Activated naive CD4-positive, alpha-beta T cell treated with Interleukin-2 at 50 U/mL for 16 hours (primary cell): ENCODE measurements around the gene DNAL4.
"Not testable (repeated sequence)": the region's sequence is repeated elsewhere in the genome, so short reads cannot be mapped to it uniquely, and the experiment has no call there.

ENCODE experiments used
- DNase-seq: peaks from one replicate; pipeline ENCODE4 v3.0.0-alpha.2; 2020

The DNAL4 gene

DNA sequence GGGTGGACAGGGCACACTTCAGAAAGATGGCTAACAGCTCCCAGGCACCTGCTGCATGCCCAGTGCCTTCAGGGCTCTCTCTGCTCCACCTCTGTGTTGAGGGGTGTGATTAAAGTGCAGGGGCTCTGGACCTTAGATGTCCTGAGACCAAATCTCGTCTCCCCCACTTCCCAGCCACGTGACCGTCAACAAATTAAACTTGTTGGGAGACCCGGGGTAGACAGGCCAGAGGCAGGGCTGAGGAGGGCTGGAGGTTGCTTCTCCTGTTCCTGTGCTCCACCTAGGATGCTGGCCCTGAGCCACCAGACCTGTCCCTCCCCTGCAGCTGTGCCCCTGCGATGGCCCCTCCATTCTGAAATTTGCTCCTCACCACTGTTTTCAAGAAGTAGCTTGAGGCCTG is 32.9 kb upstream of the DNAL4 start:
- no peak for DNase-seq

DNA sequence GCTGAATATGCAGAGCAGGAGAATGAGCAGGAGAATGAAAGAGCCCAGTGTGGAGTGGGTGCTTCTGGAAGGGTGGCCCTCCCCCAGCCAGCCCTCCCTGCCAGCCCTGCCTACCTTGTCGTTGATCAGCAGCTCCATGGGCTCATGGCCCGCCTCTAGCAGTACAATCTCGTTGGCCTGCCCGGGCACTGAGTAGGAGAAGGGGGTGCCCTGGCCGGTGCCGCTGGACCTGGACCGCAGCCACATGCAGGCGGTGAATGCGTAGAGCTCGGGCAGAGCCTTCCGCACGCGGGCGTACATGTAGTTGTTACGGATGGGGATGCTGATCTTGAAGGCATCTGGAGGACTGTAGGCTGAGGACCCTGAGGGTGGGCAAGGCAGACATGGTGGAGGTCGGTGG is 32.4 kb upstream of the DNAL4 start:
- no peak for DNase-seq

DNA sequence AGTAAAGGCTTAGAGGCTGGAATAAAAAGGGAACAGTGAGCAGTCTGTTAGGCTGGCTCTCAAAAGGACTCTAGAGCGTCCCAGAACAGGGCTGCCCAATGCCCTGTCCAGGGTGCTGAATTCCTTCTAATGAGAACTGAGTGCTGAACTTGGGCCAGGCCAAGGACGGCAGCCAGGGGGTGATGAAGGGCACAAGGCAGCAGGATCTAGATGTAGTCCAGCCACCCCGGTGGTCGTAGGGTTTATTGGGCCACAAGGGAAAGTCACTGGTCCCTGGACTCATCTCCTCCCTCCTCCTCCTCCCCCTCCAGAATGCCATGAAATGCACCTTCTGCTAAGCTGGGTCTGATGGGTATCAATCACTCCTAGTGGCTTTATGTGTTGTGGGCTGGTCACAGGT is 30.6 kb upstream of the DNAL4 start:
- peak; percentile 25 for DNase-seq

DNA sequence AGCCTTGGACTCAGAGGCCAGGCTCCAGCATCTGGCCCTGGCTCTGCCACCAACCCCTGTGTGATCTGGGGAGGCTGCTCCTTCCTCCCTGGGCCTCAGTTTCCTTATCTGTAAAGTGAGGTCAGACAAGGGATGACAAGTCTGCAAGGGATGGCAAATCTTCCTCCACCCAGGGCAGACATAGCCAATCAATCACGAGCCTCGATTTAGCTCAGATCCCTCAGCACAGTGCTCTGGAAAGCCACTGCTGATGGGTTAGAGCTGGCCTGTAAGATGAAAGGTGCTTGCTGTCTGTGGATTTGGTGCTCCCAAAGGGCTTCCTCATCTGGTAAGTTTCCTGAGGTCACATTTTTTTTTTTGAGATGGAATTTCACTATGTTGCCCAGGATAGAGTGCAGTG is 29.7 kb upstream of the DNAL4 start:
- DNase-seq, result no peak

DNA sequence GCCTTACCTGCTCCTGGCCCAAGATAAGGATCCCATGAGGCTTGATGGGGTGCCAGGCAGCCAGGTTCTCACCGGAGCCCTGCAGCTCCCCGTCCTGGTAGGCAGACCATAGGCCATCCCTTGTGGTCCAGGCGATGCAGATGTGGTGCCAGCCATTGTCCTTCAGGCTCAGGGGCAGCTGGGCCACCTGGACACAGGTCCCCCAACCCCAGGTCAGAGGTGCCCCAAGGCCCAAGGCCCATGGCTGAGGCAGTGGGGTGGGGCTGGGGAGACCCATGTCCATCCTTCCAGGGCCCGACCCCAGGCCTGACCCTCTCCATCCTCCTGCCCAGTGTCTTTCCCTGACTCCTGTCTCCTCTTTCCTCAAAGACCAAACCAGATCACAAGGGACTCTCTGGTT is 29.1 kb upstream of the DNAL4 start:
- no peak for DNase-seq

DNA sequence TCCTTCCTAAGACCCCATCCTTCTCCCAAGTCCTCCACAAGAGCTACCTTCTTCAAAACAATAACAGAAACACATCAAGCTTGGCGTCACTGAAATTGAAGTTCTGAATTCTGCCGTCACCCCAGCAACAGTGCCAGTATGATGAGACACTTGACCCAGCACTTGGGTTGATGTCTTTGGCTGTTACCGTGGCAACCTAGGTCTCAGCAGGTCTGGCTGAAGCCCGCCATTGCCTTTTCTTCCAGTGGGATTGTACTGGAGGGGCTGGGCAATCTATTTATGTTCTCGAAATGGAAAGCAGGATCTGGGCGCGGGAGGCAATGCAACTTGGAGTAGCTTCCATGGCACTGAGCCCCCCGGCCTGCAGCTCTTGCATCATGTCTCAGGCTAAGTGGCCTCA is 26.1 kb upstream of the DNAL4 start:
- no peak for DNase-seq

DNA sequence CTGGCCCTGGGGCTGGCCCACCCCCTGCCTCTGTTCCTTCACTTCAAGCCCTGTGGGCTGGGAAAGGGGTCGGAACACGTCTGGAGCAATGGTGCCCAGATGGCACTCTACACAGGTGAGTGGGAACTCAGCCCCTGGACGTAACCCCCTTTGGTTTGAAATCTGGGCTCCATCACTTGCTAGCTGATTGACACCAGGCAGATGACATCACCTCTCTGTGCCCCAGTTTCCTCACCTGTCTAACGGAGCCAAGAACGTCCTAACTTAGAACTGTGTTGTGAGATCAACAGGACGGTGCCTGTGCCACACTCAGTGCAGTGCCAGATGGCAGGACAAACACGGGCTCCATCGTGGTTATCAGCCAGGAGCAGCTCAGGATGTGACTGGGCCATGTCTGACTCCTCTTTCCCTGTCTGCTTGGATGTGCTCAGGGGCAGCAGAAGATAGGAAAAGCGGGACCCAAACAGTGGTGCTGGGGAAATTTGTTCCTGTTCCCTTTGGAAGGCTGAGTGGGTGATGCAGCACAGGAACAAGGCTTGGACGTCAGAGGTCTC is 25.5 kb upstream of the DNAL4 start:
- DNase-seq, result no peak

DNA sequence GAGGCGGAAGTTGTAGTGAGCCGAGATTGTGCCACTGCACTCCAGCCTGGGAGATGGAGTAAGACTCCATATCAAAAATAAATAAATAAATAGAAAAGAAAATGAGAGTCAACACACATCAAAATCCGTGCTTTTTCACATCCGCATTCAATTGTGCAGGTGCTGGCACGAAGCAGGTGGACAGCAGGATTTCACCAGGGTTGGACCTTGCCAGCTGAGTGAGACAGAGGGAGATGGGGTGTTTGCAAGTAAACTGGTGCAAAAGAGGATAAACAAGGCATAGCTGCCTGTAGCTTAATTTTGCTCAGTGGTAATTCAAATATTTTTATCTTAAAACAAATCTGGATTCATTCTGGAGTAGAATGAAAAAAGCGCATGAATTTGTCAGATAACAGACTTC is 23.3 kb upstream of the DNAL4 start:
- no peak for DNase-seq

DNA sequence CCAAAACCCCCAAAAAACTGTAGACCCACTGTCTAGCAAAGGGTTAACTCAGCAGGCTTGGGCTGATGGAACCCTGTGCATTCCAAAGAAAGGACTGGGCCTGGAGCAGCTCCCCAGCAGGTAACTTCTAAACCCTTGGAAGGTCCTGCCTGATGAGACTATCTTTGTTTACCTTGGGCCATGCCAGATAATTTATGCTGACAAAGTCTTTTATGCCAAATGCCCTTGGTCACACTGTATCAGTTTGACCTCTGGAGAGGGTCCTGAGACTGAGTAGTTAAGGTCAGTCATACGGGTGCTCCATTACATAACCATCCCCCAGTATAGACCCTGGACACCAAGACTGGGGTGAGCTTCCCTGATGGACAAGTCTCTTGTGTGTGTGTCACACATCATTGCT is 21.9 kb upstream of the DNAL4 start:
- no peak for DNase-seq

DNA sequence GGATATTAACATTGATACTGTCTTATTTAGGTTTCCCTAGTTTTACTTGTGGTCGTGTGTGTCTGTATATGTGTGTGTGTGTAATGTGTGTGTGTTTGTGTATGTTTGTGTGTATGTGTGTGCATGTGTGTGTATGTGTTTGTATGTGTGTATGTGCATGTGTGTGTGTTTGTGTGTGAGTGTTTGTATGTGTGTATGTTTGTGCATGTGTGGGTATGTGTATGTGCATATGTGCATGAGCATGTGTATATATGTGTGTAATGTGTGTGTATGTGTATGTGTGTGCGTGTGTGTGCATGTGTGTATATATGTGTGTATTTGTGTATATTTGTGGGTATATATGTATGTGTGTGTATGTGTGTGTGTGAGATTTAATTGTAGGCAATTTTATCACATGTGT is 17.3 kb upstream of the DNAL4 start:
- no peak for DNase-seq

DNA sequence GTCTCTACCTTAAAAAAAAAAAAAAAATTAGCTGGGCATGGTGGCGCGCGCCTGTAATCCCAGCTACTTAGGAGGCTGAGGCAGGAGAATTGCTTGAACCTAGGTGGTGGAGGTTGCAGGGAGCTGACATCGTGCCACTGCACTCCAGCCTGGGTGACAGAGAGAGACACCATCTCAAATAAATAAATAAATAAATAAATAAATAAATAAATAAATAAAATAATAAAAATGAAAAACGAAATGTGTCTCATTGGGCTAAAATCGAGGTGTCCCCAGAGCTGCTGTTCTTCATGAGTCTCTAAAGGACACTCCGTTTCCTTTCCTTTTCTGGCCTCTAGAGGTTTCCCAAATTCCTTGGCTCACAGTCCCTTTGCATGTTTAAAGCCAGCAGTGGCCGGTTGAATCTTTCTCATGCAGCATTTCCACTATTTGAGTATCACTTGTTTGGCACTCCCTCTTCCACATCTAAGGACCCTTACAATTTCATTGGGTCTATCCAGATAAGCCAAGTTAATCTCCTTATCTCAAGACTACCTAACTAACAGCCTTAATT is 11.2 kb upstream of the DNAL4 start:
- not testable (repeated sequence) for DNase-seq

DNA sequence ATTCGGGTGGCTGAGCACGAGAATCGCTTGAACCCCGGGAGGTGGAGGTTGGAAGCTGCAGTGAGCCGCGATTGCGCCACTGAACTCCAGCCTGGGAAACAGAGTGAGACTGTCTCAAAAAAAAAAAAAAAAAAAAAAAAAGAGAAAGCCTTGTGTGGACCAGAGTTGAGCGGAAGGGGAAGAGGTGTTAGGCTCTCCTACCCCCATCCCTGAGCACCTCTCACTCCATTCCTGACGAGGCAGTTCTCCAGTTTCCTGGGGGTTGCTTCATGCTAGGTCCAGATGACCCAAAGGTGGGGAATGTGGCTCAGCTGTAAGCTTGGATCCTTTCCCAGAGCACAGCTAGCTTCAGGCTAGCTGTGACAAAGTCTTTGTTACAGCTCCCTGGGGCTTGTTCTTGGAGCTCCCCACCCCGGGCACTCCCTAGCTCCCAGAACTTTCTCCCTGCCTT is 8.8 kb upstream of the DNAL4 start:
- DNase-seq, result no peak

DNA sequence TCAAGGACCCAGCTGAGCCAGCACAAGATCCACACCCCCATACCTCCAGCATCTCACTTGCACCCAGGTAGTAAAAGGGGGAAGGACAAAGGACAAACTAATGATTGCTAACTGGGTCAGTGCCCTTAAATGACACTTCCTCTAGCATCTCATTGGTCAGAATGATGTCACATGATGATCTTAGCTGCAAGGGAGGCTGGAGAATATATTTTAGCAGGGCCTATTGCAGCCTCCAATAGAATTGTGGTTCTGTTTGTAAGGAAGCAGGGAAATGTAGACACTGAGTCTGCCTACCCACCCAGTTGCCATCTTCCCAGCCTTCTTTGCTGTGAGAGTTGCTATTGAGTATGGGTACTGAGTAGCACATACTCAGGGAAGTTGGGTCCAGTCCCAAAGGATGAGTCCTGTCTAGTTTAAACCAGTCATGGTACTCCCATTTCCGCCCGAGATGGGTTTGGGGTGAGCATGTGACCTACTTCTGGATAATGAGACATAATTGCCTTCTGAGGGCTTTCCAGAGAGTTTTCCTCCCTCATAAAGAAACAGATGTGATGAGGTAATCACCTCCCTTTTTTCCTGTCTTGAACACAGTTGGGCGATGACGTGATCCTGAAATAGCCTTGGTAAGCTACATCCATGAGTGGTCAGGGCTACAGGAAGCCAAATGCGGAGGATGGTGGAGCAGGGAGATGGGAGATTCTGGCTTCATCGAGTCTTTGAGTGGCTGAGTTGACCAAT is 5.5 kb upstream of the DNAL4 start:
- DNase-seq, result no peak

DNA sequence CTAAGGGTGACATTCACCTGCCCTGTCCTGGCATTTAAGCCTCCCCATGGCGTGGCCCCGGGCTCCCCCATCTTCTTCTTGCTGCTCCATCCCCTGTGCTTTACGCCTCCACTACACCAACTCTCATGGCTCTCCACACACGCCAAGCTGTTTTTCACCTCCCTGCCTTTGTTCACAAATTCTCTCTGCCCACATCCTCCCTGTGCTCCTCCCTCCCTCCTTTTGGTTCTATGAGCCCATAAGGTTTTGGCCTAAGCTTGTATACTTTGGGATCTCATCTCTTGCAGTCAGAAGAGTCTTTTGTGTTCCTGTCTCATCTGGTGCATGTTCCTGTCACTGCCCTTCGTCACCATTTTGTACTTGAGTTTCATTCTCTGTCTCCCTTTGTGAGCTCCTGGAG is 4.6 kb upstream of the DNAL4 start:
- DNase-seq, result no peak

DNA sequence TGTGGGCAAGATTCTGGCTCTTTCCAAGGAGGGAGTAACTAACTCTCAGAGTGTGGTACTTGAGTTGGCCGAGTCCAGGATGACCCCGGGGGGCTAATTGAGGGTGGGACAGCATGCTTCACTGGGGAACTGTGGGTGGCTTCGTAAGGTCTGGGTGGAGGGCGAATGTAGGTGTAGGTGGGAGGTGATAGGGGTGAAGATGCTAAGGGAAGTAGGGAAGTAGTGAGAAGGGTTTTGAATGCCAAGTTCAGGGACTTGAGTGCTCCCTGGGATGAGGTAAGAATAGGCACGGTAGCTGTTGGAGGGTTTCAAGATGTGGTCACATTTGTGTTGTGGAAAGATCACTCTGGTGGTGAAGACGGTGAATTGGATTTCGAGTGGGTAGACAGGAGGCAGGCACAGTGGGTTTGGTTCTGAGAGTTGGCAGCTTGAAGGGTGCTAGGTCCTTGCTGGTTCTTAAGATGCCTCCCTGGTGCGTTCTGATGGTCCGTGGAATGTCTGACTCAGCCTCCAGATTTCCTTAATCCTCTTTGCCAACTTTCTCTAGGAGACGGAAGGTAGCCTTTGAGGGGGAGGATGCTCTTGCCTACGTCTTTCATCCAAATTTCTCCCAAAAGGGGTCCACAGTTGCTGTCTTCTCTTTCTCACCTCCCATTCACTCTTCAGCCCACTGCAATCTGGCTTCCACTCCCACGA is 2.5 kb upstream of the DNAL4 start:
- DNase-seq, result no peak

DNA sequence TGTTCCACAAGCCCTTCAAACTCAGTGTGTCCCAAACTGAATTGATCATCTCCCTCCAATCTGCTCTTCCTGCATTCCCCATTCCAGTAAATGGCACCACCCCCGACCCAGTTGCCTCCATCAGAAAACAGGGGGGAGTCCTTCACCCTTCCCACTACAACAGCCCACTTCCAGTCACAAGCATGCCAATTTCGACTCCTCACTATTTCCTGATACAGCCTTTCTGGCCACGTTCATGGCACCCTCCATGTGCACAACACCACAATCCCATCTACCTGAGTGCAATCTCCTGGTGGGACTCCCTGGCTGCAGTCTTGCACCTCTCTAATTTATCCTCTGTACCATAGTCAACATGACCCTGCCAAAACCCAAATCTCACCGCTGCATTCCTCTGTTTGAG is 1.6 kb upstream of the DNAL4 start:
- DNase-seq, result no peak

DNA sequence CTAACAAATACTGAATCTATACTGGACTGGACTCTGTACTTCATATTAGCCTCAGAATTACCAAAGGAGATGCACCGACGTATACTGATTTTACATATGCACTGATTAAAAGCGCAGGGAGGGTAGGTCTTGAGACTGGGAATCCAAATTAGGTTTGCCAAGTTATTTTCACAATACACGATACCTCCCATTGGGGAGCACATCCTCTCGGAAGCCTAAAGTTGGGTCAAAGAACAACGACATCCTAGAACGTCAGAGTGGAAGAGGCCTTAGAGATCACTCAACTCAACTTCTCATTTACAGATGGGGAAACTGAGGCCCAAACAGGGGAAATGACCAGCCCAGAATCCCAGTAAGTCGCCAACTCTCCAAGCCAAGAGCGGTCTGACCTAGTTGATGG is 626 bp downstream of the DNAL4 start:
- DNase-seq, result no peak

DNA sequence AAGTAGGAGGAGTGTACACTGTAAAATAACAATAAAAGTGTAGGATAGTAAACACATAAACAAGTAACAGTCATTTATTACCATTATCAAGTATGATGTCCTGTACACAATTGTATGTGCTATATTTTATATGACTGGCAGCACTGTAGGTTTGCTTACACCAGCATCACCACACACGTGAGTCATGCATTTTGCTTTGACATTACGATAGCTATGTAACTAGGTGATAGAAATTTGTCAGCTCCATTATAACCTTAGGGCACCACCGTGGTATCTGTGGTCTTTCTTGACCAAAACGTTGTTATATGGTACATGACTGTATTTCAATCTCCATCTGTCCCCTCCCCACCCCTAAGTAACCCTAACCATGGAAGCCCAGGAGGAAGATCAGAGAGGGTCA is 1.1 kb downstream of the DNAL4 start:
- peak; percentile 10 for DNase-seq

DNA sequence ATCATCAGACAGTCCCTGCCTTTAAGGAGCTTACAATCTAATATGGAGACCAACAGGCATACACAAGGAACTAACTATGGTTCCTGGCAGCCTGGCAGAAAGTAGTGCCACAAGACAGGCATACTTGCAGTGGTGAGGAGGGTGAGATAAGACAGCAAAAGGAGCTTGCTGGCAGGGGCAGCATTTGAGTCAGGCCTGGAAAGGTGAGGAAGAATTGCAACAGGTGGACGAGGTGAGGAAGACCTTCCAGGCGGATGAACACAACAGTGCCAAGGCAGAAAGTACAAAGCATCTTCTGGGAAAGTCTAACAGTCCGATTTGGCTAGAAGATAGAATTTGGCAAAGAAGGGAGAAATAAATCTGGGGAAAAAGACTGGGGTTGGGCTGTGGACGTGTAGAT is 4.3 kb downstream of the DNAL4 start:
- DNase-seq, result no peak

DNA sequence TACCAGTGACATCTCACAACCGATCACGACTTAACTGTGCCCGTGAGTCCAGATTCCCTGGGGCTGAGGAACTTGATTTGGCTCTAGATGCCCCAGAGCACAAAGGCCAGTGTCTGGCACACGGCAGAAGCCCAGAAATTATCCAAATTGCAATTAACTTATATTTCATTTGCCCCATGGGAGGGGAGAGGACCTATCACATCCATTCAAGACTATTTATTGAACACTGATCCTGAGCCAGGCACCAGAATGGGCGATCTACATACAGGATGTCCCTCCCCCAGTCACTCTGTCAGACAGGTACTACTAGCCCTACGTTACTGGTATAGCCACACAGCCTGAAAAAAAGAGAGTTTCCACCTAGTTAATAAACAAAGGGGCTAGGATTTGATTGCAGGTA is 5.1 kb downstream of the DNAL4 start:
- no peak for DNase-seq

DNA sequence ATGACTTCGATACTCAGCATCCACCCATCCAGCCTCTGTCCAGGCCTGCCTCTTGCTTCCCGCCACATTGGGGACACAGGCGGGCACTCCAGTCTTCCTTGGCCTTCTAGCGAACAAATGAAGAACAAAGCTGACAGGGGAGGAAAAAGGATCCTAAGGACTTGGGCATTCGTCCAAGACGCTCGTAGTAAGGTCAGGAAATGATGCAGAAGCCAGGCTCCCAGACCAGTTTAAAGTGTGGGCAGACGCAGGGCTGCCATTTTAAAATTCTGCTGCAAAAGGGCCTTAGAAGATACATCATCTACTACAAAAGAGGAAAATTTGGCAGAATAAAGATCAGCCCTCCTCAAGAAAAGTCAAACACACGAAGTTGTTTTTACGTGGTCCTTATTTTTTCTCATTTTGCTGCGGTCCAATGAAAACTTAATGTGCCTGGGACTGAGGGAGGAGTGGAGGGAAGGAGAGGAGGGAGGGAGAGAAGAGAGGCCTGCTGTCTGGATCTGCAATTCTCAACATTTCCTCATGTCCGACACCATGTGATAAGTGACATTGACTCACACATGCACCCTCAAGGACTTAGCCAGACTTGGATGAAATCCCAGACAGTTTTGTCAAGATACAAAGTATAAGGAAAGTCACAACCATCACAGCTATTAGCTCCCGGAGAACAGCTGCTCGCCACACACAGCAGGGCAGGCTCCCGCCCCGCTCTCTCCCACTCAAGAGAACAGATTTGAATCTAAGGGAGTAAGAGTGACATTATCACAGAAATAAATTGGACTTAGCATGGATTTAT is 5.7 kb downstream of the DNAL4 start:
- no peak for DNase-seq

DNA sequence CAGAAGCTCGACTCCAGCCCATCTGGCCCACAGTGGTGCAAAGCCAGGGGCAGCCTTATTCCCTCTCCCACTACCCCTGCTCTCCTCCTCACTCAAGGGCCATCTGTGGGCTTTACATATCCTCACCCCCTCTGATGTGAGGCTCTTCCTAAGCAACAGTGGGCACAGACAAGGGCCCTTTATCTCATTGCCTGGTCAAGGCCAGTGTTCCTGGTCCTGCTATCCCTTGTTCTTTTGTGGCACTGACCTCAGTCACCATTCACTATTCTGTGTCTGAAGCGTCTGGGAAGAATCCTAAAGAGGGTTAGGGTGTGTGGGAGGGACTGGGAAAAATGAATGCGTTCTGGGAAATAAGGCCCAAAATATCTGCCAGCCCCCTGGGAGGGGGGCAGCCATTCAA is 7.3 kb downstream of the DNAL4 start:
- DNase-seq, result no peak

DNA sequence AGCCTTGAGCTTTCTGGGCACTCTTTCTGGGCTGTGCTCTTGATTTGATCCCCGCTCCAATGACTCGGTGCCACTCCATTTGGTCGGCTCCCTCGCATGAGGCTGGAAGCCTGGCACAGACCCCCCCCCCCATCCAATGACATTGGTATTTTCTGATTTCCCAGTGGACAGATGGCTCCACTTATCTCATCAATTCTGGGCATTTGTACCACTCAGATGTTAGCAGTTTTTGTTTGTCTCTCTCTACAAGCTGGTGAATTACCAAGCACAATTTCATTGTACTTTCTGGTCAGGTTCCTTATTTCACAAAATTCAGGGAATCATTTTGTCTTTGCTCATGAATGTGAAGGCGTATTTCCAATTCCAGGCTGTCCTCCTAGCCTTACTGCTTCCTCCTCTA is 9.1 kb downstream of the DNAL4 start:
- DNase-seq, result no peak
